ENCODE results near the gene BAK1.
"Not testable (repeated sequence)": the region's sequence is repeated elsewhere in the genome, so short reads cannot be mapped to it uniquely, and the experiment has no call there.

BAK1 gene

DNA sequence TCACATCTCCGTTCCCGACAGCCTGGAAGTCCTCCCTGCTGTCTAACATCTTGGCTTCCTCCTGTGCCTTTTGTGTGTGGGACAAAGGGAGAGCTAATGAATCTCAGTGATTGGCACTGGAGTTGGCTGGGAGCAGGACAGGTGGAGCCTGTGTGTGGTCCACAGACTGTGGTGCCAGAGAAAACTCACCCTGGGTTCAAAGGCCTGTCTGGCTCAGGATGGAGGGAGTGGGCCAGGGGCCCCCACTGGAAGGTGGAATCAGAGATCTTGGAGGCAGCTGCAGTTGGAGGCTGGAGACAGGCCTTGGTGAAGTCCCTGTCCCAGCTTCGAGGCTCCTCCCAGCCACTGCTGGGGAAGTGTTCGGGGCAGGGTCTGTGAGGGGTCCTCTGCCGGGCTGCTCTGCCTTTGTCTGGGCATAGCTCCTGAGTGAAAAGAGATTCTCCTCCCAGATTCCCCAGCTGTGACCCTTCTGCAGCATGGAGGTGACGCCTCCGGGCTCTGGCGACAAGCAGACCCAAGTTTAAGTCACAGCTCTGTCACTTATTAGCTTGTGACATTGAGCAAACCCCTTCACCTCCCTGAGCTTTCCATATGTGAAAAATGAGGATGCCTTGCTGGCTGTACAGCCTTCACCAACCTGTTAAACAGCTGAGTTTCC, 27.2 kb upstream of the BAK1 start:
- DNase-seq: no peak

DNA sequence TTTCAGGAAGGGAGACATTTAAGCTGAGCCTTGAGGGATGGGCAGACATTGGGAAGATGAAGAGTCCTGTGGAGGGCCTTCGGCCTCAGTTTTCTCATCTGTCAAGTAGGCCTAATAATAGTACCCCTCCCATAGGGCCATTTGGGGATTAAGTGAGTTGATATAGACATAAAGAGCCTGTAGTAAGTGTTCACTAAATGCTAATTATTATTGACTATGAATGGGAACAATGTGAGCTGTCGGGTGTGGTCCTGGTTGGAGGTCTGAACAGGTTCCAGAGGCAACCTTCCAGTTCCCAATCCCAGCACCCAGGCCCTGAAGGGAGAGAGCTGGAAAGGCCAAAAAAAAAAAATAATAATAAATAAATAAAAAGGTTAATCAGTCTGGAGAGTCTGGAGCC, 26.6 kb upstream of the BAK1 start:
- DNase-seq: no peak

GRCh38 chr6:33604941-33605854, 25.1 kb upstream of the BAK1 start:
- DNase-seq: no peak

GRCh38 chr6:33602180-33602579, 22.1 kb upstream of the BAK1 start:
- DNase-seq: no peak

DNA sequence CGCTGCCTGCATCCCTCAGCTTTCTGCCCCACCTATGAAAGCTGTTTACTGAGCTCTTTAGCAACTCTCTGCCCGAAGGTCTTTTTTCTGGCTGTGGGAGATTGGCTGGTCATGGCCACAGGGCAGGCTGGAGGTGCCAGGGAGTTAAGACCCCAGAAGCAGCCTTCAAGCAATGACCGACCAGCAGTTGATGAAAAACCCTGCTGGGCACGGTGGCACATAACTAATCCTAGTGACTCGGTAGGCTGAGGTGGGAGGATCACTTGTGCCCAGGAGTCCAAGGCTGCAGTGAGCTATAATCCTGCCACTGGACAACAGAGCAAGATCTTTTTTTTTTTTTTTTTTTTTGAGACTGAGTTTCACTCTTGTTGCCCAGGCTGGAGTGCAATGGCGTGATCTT, 20.7 kb upstream of the BAK1 start:
- DNase-seq: no peak

DNA sequence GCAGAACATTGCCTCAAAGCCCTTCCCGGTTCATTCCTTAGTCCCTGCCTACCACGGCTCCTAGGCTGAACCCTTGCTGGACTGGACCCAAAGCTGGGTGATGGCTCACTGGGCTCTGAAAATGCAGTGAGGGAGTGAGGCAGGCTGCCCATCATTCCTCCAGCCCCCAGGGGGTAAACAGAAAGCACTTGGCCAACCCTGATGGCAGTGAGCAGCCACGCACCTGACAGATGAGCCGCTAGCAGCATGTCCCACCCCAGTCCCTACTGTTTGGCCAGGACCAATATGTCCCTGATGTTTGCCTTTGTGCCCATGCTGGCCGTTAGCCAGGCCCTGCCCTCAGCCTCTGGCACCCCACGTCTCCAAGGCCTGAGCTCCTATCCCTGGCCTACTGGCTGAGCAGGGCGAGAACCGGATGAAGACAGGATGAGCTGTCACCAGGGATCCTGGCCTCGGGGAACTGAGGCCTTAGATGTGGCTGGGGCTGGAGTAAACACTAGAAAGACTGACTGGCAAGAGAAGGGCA, 19.4 kb upstream of the BAK1 start:
- DNase-seq: no peak

- no peak for DNase-seq
Observed at GRCh38 chr6:33597551-33598322, 17.7 kb upstream of the BAK1 start.

DNA sequence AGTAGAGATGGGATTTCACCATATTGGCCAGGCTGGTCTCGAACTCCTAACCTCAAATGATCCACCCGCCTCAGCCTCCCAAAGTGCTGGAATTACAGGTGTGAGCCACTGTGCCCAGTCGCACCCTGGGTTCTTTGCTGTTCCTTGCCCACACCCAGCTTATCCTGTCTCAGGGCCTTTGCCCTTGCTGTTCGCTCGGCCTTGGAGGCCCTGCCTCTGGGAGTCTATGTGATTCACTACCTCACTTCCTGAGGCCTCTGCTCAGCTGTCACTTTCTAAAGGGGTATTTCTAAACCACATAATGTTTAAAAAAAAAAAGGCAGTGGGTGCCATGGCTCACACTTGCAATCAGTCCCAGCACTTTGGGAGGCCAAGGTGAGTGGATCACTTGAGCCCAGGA, 16.8 kb upstream of the BAK1 start:
- not testable (repeated sequence) for DNase-seq

DNA sequence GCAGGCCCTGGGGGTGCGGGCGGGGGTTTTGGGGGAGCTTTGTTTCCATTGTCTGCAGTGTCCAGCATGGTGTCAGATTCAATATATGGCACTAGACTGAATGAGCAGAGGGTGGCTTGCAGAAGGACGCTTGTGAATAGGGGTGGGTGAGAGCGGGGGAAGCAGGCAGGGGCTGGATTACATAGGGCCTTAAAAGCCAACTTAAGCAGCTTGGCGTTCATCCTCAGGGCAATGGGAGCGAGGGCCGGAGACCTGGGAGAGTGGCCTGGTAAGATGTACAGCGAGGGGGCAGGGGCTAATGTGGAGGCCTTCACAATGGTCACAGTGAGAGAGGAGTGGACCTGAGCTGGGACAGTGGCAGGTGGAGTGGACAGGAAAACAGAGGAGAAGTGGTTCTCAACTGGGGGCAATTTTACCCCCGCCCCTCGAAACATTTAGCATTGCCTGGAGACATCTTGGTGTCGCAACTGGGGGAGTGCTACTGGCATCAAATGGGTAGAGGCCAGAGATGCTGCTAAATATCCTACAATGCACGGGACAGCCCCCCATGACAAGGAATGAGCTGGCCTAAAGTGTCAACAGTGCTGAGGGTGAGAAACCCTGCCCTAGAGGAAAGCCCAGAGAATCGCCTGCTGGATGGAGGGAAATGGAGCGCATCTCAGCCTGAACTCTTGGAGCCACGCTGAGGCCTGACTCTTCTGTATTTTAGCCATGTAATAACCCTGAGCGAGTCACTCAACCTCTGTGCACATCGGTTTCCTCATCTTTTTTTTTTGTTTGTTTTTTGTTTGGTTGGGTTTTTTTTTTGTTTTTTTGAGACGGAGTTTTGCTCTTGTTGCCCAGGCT, 15.1 kb upstream of the BAK1 start:
- no peak for DNase-seq

DNA sequence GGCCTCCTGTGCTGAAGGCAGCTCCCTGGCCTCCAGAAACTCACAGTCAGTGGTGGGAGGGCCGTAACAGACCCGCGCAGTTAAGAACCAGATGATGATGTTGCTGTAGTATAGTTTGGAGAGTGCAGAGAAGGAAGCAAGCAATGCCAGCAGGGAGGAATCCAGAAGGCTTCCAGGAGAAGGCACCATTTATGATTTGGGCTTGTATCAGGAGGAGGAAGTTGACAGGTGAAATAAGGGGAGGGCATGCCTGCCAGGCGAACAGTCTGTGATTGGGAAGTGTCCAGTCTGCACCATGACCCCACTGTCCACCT, 13.3 kb upstream of the BAK1 start:
- DNase-seq: no peak

GRCh38 chr6:33592595-33593413, 12.7 kb upstream of the BAK1 start:
- no peak for DNase-seq

- no peak for DNase-seq
Observed at GRCh38 chr6:33592280-33592594, 12.2 kb upstream of the BAK1 start.

DNA sequence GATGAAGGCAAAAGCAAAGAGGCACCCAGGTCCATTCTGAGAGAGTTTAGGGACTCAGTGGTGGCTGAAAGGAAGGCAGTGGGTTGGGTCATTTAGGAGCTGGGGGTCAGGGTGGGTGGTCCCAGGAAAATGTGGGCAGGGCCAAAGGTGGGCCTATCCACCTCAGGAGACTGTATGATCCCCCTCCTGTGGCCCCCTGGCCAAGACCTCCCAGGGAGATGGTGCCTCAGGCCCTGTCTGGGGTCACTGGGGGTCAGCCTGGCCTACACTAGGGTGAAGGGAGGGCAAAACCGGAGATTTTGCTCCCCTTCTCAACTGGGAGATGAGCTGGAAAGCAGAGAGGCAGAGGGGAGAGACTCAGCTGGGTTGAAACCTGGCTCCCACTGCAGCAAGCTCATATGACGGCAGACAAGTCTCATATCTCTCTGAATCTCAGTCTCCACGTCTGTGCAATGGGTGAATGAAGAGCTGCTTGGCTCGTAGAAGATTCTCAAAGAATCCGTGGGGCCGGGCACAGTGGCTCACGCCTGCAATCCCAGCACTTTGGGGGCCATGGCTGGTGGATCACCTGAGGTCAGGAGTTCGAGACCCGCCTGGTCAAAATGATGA, 11.5 kb upstream of the BAK1 start:
- no peak for DNase-seq

DNA sequence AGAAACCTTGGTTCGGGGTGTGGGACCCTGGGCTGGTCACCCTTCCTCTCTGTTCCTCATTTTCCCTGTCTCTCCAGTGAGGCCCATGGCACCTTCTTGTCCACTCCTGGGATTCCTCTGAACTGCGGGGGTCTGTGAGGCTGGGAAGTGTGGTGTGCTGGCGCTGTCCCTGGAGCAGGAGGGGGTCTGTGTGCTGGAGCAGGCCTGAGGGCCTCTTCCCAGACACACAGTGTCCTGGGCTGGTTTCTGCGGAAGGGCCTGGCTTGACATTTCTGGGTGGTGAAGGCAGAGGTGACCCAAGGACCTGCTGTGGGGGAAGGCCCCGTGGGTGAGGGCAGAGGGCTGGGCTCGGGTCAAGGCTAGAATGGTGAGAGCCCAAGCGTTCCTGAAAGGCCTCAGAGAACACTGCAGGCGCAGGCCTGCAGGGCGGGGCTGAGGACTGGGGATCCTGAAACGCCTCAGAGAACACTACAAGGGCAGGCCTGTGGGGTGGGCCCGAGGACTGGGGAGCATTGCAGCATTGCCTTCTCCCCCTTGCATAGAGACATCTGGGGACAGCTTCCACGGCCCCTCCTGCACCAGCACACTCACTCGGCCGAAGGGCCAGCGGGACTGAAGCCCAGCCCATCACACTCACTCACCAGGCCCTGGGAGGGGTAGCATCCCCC, 10.6 kb upstream of the BAK1 start:
- no peak for DNase-seq

- DNase-seq: no peak
Observed at GRCh38 chr6:33589731-33590530, 9.9 kb upstream of the BAK1 start.

DNA sequence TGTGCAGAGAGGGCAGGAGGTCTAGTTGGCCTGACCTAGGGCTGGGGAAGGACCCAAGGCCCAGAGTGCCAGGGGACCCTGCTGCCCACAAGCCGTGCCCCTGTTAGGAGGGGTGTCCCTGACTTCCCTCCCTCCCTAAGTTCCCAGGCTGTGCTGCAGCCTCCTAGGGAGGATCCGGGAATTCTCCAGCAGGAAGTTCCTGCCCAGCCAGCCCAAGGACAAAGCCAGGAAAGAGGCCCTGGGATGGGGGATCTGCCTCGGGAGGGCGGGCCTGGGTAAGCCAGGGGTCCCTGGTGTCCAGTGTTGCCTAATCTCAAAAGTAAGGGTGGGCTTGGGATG, 9.3 kb upstream of the BAK1 start:
- DNase-seq: no peak

DNA sequence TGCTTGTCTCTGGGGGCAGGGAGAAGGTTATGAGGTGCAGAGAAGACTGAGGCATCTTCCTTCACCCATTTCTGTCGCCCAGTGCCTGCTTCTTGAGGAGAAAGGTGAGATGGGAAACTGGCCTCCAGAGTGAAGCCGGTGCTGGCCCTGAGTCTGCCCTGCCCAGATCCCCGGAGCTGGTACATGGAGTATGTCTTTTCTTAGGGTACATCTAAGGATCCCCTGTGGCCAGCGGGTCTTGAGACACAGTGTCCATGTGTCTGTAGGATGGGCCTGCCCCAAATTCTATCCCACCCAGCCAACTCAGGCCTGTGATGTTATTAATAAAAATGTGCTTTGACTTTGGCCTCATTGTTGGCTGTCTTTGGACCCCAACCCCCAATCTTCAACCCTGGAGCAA, 8.8 kb upstream of the BAK1 start:
- no peak for DNase-seq

GRCh38 chr6:33587529-33587928, 7.5 kb upstream of the BAK1 start:
- no peak for DNase-seq

DNA sequence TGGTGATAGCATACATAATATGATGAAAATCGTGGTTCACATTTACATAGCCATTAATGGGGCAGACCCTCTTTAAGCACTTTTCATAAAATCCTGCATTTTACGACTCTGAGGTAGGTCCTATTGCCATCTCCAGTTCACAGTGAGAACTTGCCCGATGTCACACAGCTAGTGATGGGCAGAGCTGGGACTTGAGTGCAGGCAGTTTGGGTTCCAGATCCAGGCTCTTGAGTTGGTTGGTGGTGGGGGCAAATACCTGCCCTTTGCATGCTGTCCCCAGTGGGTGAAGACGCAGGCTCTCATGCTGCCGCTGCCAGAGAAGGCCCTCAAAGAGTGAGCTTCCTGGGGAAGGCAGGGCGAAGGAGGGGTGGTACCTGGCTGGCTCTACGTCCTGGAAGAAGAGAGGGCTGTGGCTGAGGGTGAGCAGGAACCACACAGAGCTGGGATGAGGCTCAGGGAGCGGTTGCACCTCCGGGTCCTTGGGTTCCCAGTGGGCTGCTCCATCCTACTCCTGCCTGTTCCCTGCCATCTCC, 6.1 kb upstream of the BAK1 start:
- no peak for DNase-seq

All from stimulated activated CD4-positive, alpha-beta T cell treated with anti-CD3 and anti-CD28 coated beads, Interleukin-2, amount 100 ng/mL, for 48 hours (primary cell).